Neural cell (in vitro differentiated cells): Measurements from ENCODE around the gene CYP27A1. TPM values are rescaled to one million over a fixed set of nuclear protein-coding genes. Genes with fewer than 3 reads are reported as not detected.
"Not testable (repeated sequence)": the region's sequence is repeated elsewhere in the genome, so short reads cannot be mapped to it uniquely, and the experiment has no call there.

Experiments used
- H2AFZ ChIP-seq: fragments of 200-600, 300-800 bp; sonication (generic), shearing (Covaris generic); 2 replicates; pipeline ENCODE4 v1.6.0; 2014; ENCODE audit warnings: low read depth, mild to moderate bottlenecking, antibody characterized with exemption, low read length, moderate library complexity
- H3F3A ChIP-seq: fragments of 200-600 bp; shearing (Covaris generic); 2 replicates; pipeline ENCODE4 v1.6.1; 2016; ENCODE audit warnings: mild to moderate bottlenecking, moderate library complexity, mixed read lengths, antibody characterized with exemption, low read length; ENCODE audit not compliant: insufficient read depth, poor library complexity, severe bottlenecking
- H3K27ac ChIP-seq: fragments of 200-600, 300-800 bp; sonication (generic), shearing (Covaris generic); 2 replicates; pipeline ENCODE4 v1.5.1; 2014; ENCODE audit warnings: mild to moderate bottlenecking, low read length, moderate library complexity
- H3K27me3 ChIP-seq: fragments of 300-800, 200-600 bp; sonication (generic), shearing (Covaris generic); 2 replicates; pipeline ENCODE4 v1.6.0; 2014; ENCODE audit warnings: mild to moderate bottlenecking, low read depth, low read length, moderate library complexity; ENCODE audit not compliant: insufficient read depth
- H3K36me3 ChIP-seq: fragments of 300-800, 200-600 bp; sonication (generic), shearing (Covaris generic); 2 replicates; pipeline ENCODE4 v1.5.1; 2014; ENCODE audit warnings: mild to moderate bottlenecking, antibody characterized with exemption, low read length, moderate library complexity; ENCODE audit not compliant: insufficient read depth
- H3K4me2 ChIP-seq: fragments of 300-800, 200-600 bp; sonication (generic), shearing (Covaris generic); 2 replicates; pipeline ENCODE4 v1.6.0; 2014; ENCODE audit warnings: mild to moderate bottlenecking, low read length
- H3K4me3 ChIP-seq: fragments of 300-800, 200-600 bp; sonication (generic), shearing (Covaris generic); 2 replicates; pipeline ENCODE4 v1.5.1; 2014; ENCODE audit warnings: mild to moderate bottlenecking, low read length, moderate library complexity
- H3K79me2 ChIP-seq: fragments of 200-600 bp; shearing (Covaris generic); replicated peaks from 2 replicates; pipeline ENCODE4 v1.6.0; 2014; ENCODE audit warnings: mild to moderate bottlenecking, low read length, moderate library complexity; ENCODE audit not compliant: insufficient read depth
- H3K9ac ChIP-seq: fragments of 300-800, 200-600 bp; sonication (generic), shearing (Covaris generic); 2 replicates; pipeline ENCODE4 v1.6.1; 2016; ENCODE audit warnings: mild to moderate bottlenecking, low read length, mixed read lengths
- H3K9me2 ChIP-seq: fragments of 200-600 bp; shearing (Covaris generic); 2 replicates; pipeline ENCODE4 v1.6.1; 2016; ENCODE audit warnings: mild to moderate bottlenecking, low read length, mixed read lengths; ENCODE audit not compliant: insufficient read depth
- H3K9me3 ChIP-seq: fragments of 200-600, 300-800 bp; sonication (generic), shearing (Covaris generic); 2 replicates; pipeline ENCODE4 v1.6.1; 2016; ENCODE audit warnings: mild to moderate bottlenecking, mixed run types, low read length, moderate library complexity, mixed read lengths
- H4K20me1 ChIP-seq: fragments of 200-600 bp; shearing (Covaris generic); 2 replicates; pipeline ENCODE4 v1.6.1; 2016; ENCODE audit warnings: mild to moderate bottlenecking, mixed run types; ENCODE audit not compliant: insufficient read depth
- EP300 ChIP-seq: fragments of 450-650 bp; conservative IDR thresholded peaks from 2 replicates; pipeline ENCODE4 v1.6.1; 2014; ENCODE audit warnings: antibody characterized with exemption, mild to moderate bottlenecking, moderate library complexity; ENCODE audit not compliant: poor library complexity, severe bottlenecking
- EZH2 ChIP-seq: fragments of 200-600, 300-800 bp; shearing (Covaris generic), sonication (generic); IDR thresholded peaks from 2 replicates; pipeline ENCODE4 v1.6.1; 2014; ENCODE audit warnings: antibody characterized with exemption, low read length, borderline replicate concordance, mild to moderate bottlenecking; ENCODE audit not compliant: insufficient read depth, poor library complexity, severe bottlenecking
- MXI1 ChIP-seq: fragments of 450-650 bp; conservative IDR thresholded peaks from 2 replicates; pipeline ENCODE4 v1.6.1; 2014; ENCODE audit warnings: antibody characterized with exemption, mild to moderate bottlenecking; ENCODE audit not compliant: poor library complexity, severe bottlenecking
- POLR2AphosphoS5 ChIP-seq: IDR thresholded peaks from 2 replicates; pipeline ENCODE4 v1.6.1; 2012
- RAD21 ChIP-seq: fragments of 450-650 bp; conservative IDR thresholded peaks from 2 replicates; pipeline ENCODE4 v1.6.1; 2014; ENCODE audit warnings: antibody characterized with exemption, mild to moderate bottlenecking, moderate library complexity
- SMC3 ChIP-seq: fragments of 450-650 bp; conservative IDR thresholded peaks from 2 replicates; pipeline ENCODE4 v1.6.1; 2014; ENCODE audit warnings: antibody characterized with exemption, mild to moderate bottlenecking, moderate library complexity; ENCODE audit not compliant: poor library complexity
- TAF1 ChIP-seq: IDR thresholded peaks from 2 replicates; pipeline ENCODE4 v1.6.1; 2012; ENCODE audit warnings: low read depth
- polyA plus RNA-seq: library from polyadenylated mRNA; depleted of rRNA; stranded (reverse); fragments of >200 nt; gene quantifications from 2 replicates; pipeline ENCODE4 v1.2.3, GENCODE V29; 2014
- TF ChIP-seq, protein P1 (sequence below): IDR thresholded peaks from 2 replicates; pipeline ENCODE4 v1.6.1; 2012; ENCODE audit warnings: borderline replicate concordance
- TF ChIP-seq, protein P2 (sequence below): fragments of 450-650 bp; IDR thresholded peaks from 2 replicates; pipeline ENCODE4 v1.5.1; 2014; ENCODE audit warnings: antibody characterized with exemption, mild to moderate bottlenecking, moderate library complexity; ENCODE audit not compliant: poor library complexity, severe bottlenecking

The CYP27A1 gene
- polyA plus RNA-seq, 1 donor from 2014 or later = not detected

DNA sequence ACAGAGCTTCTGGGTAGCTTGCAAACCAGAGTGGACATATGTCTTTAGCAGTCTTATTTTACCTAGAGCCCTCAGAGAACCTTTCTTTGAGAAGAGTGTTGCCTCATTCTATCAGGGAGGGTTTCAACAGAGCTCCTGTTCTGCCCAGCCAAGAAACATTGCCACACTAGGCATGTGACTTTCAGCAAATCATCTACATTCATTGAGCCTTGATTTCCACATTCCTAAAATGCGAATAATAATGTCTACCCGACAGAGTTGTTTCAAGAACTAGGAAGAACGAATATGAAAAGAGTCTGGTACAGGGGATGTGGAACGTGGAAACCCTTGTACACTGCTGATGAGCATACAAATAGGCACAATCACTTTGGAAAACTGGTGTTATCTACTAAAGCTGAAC lies 57.5 kb downstream of the CYP27A1 start:
- Histone ChIP-seq H3K36me3 (no peaks in the 10 kb centered on the region), H3K9me3 (no peaks in the 10 kb centered on the region), H3K4me3 (no peak overlapping the region), H3K9ac (no peak overlapping the region), H3K79me2 (no peaks in the 10 kb centered on the region), H3K4me2 (no peak overlapping the region), H2AFZ (no peak overlapping the region), H3F3A (no peaks in the 10 kb centered on the region), H3K9me2 (no peaks in the 10 kb centered on the region), H4K20me1 (no peaks in the 10 kb centered on the region), H3K27ac (no peak overlapping the region), H3K27me3 (peaks cover 8% of the 10 kb centered on the region)
- TF ChIP-seq POLR2AphosphoS5 = no peak
- TF ChIP-seq TAF1 = no peak
- no peak for TF ChIP-seq MXI1
- TF ChIP-seq, protein P1, sequence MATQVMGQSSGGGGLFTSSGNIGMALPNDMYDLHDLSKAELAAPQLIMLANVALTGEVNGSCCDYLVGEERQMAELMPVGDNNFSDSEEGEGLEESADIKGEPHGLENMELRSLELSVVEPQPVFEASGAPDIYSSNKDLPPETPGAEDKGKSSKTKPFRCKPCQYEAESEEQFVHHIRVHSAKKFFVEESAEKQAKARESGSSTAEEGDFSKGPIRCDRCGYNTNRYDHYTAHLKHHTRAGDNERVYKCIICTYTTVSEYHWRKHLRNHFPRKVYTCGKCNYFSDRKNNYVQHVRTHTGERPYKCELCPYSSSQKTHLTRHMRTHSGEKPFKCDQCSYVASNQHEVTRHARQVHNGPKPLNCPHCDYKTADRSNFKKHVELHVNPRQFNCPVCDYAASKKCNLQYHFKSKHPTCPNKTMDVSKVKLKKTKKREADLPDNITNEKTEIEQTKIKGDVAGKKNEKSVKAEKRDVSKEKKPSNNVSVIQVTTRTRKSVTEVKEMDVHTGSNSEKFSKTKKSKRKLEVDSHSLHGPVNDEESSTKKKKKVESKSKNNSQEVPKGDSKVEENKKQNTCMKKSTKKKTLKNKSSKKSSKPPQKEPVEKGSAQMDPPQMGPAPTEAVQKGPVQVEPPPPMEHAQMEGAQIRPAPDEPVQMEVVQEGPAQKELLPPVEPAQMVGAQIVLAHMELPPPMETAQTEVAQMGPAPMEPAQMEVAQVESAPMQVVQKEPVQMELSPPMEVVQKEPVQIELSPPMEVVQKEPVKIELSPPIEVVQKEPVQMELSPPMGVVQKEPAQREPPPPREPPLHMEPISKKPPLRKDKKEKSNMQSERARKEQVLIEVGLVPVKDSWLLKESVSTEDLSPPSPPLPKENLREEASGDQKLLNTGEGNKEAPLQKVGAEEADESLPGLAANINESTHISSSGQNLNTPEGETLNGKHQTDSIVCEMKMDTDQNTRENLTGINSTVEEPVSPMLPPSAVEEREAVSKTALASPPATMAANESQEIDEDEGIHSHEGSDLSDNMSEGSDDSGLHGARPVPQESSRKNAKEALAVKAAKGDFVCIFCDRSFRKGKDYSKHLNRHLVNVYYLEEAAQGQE = no peak
- TF ChIP-seq RAD21 = no peak
- TF ChIP-seq EP300 = no peak
- TF ChIP-seq EZH2 = no peak

- peaks cover 7% of the 10 kb centered on the region for H3K27me3 ChIP-seq
- TF ChIP-seq, protein P2, sequence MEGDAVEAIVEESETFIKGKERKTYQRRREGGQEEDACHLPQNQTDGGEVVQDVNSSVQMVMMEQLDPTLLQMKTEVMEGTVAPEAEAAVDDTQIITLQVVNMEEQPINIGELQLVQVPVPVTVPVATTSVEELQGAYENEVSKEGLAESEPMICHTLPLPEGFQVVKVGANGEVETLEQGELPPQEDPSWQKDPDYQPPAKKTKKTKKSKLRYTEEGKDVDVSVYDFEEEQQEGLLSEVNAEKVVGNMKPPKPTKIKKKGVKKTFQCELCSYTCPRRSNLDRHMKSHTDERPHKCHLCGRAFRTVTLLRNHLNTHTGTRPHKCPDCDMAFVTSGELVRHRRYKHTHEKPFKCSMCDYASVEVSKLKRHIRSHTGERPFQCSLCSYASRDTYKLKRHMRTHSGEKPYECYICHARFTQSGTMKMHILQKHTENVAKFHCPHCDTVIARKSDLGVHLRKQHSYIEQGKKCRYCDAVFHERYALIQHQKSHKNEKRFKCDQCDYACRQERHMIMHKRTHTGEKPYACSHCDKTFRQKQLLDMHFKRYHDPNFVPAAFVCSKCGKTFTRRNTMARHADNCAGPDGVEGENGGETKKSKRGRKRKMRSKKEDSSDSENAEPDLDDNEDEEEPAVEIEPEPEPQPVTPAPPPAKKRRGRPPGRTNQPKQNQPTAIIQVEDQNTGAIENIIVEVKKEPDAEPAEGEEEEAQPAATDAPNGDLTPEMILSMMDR = no peak
- TF ChIP-seq EP300 (no peak), RAD21 (no peak), MXI1 (no peak), SMC3 (no peak), POLR2AphosphoS5 (no peak), TAF1 (no peak), EZH2 (no peak)
- TF ChIP-seq, protein P1 = no peak
- H2AFZ ChIP-seq = no peak overlapping the region
- H3F3A ChIP-seq = no peaks in the 10 kb centered on the region
- no peak overlapping the region for H3K27ac ChIP-seq
- no peaks in the 10 kb centered on the region for H4K20me1 ChIP-seq
- no peaks in the 10 kb centered on the region for H3K9me3 ChIP-seq
- no peaks in the 10 kb centered on the region for H3K36me3 ChIP-seq
- H3K79me2 ChIP-seq = no peaks in the 10 kb centered on the region
- no peak overlapping the region for H3K9ac ChIP-seq
- H3K4me2 ChIP-seq = no peak overlapping the region
- H3K9me2 ChIP-seq = no peaks in the 10 kb centered on the region
- no peak overlapping the region for H3K4me3 ChIP-seq
Observed at GRCh38 chr2:218839888-218840287, 57.9 kb downstream of the CYP27A1 start.

GRCh38 chr2:218844334-218844733 lies 62.4 kb downstream of the CYP27A1 start:
- H3K27ac ChIP-seq, H2AFZ ChIP-seq, H3K4me2 ChIP-seq, H4K20me1 ChIP-seq, H3K79me2 ChIP-seq, H3K9ac ChIP-seq, H3K4me3 ChIP-seq, H3K9me2 ChIP-seq, H3K9me3 ChIP-seq, H3K36me3 ChIP-seq, H3F3A ChIP-seq, H3K27me3 ChIP-seq: not testable (repeated sequence)

DNA sequence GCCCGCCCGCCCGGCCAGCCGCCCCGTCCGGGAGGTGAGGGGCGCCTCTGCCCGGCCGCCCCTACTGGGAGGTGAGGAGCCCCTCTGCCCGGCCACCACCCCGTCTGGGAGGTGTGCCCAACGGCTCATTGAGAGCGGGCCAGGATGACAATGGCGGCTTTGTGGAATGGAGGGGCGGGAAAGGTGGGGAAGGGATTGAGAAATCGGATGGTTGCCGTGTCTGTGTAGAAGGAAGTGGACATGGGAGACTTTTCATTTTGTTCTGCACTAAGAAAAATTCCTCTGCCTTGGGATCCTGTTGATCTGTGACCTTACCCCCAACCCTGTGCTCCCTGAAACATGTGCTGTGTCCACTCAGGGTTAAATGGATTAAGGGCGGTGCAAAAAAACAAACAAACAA lies 65.0 kb downstream of the CYP27A1 start:
- not testable (repeated sequence) for H3K4me3 ChIP-seq

More for the DNA sequence above, 65.0 kb downstream of the CYP27A1 start:
- H3K9ac ChIP-seq, H3K36me3 ChIP-seq, H4K20me1 ChIP-seq, H3K9me2 ChIP-seq, H3K27ac ChIP-seq, H2AFZ ChIP-seq, H3K9me3 ChIP-seq, H3K79me2 ChIP-seq, H3K4me2 ChIP-seq, H3F3A ChIP-seq: not testable (repeated sequence)
- H3K27me3 ChIP-seq = peaks cover 16% of the 10 kb centered on the region
